HG02623 (cell line): ENCODE data around the gene SLC36A3.
"Not testable (repeated sequence)": the region's sequence is repeated elsewhere in the genome, so short reads cannot be mapped to it uniquely, and the experiment has no call there.

Source experiments
- ATAC-seq: cut with Tn5 transposase; IDR thresholded peaks from one replicate; pipeline ENCODE4 v1.9.1; 2021; ENCODE audit warnings: moderate library complexity; ENCODE audit not compliant: unreplicated experiment

SLC36A3 gene

DNA sequence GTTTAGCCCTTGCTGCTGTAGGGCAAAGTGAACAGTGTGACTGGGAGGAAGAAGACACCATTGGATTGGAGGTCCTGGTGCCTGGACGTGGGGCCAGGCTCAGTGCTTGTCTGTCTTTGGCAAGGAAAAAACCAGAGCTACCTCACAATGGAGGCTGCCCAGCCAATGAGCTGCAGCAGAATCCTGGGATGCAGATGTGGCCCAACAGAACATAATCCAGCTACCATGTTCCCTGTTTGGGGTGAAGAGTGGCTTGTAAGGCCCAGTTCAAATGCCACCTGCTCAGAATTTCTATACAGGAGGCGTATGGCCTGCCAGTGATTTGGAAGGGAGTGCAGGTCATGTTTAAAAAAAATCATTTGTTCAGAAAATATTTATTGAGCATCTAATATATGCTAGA lies at the start of gene SLC36A3:
TSS of gene SLC36A3 (minus strand) at position 101 of the 400 bp plus-strand sequence. CDS start 412 bp downstream, outside the sequence.
- no peak for ATAC-seq

DNA sequence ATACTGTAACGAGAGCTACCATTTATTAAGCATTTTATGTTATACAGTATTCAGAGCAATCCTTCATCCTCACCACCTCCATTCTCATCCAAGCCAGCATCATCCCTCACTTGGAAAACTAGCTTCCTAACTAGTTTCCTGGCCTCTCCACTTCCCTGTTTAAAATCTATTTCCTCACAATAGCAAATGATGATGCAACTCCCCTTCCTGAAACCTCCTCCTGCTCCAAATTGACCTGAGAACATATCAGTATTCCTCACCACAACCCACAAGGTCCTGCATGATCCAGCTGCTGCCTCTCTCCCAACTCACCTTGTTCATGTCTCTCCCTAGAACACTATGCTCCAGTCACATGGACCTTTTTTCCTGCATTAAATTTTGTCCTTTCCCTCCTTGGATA lies 48.1 kb upstream of the SLC36A3 start:
- no peak for ATAC-seq

DNA sequence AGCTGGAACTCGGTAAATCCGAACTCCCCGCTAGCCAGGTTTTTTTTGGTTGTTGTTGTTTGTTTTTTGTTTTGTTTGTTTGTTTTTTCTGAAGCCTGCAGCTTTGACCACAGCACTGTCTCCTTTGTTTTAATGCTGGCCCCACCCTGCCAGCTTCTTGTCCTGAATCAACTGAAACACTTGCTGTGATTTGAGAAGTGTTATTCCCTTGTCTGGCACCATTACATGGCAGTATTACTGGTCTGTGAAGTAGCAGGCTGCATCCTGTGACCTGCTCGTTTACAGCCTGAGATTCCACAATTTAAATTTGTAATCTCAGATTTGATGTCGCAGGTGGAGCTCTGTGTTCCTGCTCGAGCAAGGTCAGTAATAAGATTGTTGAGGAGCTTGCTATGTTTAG lies 45.2 kb upstream of the SLC36A3 start:
- no peak for ATAC-seq

DNA sequence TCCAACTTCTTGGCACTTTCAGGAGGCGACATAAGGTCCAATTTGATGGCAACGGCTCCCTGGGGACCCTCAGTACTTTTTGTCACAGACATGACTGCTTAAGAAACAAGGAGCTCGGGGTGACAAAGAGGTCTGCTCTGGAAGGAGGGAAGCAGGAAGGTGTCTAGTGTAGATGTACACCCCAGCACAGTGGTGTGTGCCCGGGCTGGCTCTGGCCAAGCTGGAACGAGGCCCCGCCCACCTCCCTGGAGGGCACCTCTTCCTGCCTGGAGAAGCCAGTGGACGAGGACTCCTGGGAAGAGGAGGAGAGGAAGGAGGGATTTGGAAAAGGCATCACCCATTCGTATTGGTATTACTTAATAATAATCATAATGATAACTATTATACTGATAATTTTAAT lies 43.8 kb upstream of the SLC36A3 start, which contains the start of gene SLC36A2:
TSS of gene SLC36A2 (minus strand) at position 191 of the 400 bp plus-strand sequence. CDS start at position 92, 99 bp downstream.
- ATAC-seq: no peak

DNA sequence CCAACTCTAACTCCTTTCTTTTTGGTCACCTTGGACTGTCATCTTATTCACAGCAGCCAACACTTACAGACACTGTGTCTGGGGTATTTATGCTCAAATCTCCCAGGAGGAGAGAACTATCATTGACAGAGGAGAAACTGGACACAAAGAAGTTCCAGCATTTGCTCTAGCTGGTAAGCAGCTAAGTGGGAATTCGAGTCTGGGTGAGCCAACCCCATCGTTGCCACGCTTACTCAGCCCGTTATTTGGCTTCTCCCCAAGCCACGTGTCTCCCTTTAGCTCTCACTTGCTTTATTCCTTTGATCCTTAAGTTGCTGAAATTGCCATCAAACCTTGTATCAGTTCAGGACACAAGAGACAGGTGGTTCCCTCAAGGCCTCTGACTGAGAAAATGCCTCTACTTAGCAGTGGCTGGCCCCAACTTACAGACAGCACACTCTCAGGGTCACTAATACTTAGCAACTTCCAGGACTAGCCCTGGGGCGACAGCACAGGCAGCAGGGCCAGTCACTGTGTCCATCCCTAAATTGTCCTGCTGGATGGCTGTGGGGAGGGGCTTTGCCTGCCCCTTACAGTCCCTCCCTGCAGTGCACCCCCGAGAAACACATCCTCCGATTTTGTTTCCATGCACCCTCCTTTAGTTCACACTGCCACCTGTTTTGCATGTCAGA lies 42.4 kb upstream of the SLC36A3 start:
- no peak for ATAC-seq

DNA sequence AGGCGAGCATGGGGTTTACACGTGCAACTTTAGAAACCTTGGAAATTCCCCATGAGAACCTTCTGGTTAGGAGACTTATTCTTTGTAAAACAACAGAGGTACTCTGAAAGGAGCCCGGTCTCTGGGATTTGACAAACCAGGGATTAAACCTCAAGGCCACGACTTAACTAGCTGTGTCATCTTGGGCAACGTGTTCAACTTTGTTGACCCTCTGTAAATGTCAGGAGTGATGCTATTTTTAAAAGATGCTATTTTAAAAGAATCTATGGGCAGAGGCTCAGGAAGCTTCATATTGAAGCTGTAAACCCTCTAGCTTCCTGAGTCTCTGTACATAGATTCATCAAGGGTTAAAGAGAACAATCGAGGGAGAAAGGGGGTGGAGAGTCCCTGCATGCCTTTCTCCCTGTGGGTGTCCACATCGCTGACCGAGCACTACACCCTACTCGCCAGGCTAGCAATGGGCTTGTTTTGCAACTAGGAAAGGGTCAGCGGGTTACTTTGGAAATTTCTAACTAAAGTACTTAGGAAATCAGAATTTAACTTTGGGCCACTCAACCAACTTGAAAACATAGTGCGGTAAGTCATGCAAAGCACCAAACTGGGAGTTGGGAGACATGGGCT lies 41.7 kb upstream of the SLC36A3 start:
- ATAC-seq: no peak

DNA sequence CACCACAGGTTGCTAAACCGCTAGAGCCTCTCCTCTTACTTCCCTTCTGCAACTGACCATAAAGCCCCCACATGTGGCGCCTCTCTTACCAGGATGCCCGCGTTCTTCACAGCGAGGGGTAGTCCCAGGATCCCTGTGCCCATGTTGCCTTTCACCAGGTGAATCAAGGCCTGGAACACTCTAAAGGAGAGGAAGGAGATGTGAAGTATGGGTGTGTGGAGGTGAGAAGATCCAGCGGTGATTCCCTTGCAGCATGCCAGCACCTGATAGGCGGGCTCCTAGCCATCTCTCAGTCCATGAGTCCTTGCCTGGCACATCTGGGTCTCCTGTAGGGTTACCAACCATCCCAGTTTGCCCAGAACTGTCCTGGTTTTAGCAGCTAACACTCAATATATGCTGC lies 40.5 kb upstream of the SLC36A3 start:
- ATAC-seq: no peak

DNA sequence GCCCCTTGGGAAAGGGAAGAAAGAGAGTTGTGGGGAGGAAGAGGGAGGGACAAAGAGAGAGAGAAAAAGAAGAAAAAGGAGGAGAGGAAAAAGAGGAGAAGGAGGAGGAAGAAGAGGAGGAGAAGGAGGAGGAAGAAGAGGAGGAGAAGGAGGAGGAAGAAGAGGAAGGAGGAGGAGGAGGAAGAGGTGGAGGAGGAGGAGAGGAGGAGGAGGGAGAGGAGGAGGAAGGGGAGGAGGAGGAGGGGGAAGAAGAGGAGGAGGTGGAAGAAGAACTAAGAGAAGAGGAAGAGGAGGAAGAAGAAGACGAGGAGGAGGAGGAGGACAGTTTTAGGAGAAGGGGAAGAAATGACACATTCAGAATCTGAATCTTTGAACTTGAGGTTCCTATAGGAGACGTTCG lies 36.4 kb upstream of the SLC36A3 start:
- no peak for ATAC-seq

DNA sequence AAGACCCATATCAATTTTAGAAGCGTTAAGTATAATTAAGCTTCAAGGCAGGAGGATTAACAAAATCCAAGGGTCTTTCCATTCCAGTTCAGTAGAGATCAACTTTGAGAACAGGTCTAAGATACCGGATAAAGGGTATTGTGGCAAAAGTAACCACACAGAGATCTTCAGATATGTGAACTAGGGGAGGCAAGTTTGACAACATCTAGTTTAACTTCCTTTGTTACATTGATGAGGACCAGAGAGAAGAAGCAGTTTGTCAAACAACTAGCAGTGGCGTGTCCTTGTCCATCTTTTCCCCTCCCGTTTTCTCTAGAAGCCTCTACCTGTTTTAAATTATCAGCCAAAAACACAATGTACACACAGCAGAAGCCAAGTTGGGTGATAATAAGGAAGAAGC lies 35.2 kb upstream of the SLC36A3 start:
- ATAC-seq: no peak

DNA sequence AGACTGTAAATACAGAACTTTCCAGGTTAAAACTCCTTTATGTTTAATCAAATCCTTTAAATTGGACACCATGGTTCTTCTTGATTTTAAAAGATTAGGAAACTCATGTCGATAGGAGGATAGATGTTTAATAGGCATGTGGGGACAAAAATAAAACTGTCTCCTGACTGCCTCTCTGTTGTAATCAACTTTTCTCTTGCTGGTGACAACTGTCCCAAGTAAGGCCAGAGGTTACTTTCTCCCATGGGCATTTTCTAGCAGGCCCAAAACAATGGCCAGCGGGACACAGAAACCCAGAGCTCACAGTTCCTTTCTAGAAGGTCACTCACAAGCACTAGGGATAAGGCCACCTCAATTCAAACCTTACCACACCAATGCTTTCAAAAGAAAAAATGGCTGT lies 29.3 kb upstream of the SLC36A3 start:
- no peak for ATAC-seq

DNA sequence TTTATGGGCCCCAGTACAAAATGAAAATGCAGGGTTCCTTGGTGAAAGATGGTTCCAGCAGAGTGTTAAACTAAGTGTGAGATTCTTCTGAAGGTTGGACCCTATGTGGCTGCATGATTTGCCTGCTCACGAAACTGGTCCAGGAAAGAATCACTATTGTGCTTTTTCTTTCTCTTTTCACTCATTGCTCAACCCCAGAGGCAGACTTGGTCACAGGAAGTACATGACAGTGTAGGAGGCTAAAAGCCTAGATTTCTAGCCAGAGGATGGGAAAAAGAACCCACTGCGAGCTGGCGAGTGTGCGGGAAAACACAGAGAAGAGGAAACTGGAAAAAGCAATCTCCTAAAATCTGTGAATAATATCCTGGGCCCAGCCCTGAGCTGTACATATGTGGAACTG lies 25.2 kb upstream of the SLC36A3 start:
- ATAC-seq: no peak

DNA sequence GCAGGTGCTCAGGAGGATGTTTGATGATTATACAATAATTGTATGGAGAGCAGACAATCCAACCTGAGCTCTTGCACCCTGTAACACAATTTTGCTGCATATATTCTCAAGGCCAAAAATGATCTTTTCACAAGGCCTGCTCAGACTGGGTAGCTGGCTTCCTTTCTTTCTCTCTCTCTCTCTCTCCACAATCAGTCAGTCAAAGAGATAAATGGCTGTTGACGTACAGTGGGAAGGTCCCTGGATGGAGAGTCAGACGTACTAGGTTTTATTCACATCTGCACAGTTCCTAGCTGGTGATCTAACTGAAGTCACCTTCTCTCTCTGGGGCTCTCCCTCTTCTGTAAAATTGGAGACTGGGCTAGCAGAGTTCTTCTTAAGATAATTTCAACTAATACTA lies 24.0 kb upstream of the SLC36A3 start:
- no peak for ATAC-seq

DNA sequence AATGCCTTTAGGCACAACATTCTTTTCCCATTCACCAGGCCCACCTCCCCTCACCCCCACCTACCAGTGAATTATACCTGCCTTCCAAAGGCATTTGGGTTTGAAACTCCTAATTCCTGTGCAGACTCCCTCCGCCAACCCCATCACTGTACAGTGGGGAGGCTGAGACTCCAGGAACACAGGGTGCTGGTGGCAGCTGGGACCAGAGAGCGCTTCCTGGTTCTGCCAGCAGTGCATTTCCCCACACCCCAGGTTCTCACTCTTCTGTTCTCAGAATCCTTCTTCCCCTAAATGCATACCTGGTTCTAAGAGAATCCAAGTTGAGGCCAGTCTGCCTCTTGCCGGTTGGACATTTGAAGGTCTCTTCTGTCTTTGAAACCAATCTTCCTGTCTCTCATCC lies 22.7 kb upstream of the SLC36A3 start:
- ATAC-seq: no peak

DNA sequence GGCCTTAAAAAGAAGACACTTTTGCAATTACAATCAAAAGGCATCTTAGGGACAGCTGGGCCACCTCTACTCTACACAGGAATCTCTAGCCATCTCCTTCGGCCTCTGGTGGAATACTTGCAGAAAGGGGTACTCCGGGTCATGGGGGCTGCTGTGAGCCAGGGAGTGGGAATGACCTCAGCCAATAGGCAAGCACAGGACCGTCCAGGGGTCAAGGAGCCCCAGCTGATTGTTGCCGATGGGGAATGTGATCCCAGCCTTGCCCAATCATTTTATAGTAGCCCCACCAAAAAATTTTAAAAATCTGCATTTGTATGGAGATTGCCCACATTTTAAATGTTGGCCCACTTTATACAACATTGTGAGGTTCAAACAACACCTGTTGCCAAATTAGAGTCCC lies 16.9 kb upstream of the SLC36A3 start:
- ATAC-seq: no peak

DNA sequence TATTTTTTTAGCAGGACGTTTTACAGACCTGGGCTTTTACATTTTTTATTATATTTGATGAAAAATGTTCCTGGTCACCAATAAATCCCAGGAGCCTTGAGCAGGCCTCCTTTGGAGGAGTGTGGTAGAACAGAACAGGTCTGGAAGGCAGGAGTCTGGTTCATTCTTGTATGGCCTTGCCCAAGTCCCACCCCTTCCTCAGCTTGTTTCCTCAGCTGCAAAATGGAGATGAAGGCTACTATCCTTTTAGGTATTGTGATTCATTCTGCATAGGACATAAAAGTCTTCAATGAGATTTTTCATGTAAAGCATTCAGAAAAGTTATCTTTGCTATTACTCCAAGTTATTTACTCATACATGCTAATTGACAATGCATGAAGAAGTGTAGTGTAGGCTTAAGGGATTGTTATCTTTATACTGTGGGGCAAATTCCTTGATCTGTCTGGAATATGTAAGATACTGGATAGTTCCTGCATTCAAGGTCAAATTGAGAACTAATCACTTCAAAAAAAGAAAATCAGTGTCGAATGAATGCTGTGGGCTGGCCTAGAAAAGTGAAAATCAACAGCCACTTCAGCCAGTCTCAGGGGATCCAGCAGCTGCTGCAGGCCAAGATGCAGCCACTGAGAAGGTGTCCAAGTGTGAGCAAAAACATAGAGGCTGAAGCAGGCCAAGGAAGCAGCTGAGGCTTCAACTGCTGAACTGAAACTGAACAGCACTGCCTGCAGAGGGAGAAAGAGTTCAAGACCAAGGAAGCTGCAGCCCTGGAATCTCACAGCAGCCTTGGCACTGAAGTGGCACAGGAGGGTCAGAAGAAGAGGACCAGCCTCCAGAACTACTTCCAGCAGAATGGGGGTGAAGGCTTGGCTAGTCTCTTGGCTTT lies 15.5 kb upstream of the SLC36A3 start:
- peak; percentile 72 for ATAC-seq

DNA sequence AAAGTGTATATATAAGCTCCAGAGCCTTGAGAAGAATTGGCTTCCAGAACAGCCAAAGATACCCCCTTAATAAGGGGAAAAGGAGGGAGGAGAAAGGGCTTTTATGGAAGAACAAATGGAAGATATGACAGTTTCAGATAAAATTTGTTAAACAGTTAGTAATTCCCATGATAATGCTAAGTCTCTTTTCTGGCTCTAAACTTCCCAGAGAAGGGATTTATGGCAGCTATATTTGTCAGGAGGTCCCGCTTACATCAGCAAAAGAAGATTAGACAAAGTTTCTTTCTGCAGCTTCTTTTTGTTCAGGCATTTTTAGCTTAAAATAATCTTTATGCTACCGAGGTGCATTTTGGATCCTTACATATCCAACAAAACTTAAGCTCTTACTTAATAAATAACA lies 14.3 kb upstream of the SLC36A3 start:
- no peak for ATAC-seq

DNA sequence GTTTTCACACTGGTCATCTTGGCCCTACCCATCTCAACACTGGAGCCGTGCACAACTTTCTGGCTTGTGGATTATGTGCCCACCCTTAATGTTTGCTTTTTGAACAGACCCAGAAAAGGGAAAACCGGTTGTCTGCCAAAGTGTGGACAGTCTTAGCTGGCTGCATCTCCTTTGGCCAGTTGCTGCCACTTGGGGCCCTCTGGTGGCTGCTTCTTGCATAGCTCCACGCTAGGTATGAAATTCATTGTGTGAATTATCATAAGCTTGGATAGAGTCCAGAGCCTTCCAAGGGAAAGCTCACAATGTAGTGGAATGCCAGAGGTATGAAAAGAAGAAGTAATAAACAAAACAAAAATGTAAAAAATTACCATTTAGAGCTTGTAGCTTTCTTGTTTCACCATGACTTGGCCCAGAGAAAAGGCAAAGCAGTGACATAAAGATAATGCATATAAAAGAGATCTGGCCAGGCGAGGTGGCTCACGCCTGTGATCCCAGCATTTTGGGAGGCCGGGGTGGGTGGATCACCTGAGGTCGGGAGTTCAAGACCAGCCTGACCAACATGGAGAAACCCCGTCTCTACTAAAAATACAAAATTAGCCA lies 12.5 kb upstream of the SLC36A3 start:
- peak; percentile 61 for ATAC-seq

DNA sequence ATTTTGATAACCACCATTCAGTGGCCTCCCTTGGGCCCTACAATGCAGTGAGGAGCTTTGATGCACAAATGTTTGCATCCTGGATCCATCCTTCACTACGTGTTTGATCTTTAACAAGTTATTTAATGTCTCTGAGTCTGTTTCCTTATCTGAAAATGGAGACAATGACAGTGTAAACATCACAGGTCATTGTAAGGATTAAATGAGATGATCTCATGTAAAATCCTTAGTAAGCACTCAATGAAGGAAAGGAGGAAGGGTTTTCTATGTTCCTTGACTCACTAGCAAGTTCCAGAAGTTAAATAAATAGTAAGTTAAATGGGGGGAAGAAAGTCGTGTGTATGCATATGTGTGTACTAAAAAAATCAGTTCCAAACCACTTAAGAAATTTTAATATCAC lies 9.8 kb upstream of the SLC36A3 start:
- ATAC-seq: no peak

DNA sequence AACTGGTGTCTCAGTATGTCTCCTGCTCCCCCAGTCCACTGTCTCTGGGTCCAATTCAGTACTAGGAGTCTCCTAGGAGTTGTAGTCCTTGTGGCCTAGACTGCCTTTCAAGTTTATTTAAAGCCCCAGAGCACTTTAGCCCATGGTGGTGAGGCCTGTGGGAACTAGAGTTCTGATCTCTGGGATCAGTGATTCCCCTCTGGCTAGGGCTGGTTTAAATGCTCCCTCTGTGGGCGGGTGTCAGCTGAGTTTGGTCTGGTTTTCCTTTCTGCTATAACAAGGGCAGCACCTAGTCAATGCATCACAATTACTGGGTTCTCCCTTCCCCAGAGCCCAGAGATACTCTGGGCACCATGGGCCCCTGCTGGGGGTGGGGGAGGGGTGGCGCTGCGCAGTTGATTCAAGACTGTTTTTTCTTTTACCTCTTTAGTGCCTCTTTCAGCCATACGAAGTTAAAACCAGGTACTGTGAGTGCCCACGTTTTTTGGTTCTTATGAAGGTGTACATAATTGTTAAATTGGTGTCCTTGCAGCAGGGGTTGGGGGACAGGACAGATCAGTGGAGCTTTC lies 9.3 kb upstream of the SLC36A3 start:
- ATAC-seq: no peak

DNA sequence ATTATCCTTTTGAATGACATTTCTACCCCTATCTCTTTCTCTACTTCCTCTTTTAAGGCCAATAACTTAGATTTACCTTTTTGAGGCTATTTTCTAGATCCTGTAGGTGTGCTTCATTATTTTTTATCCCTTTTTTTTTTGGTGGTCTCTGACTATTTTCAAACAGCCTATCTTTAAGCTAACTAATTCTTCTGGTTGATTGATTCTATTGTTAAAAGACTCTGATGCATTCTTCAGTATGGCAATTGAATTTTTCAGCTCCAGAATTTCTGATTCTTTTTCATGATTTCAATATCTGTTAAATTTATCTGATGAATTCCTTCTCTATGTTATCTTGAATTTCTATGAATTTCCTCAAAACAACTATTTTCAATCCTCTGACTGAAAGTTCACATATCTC lies 7.4 kb upstream of the SLC36A3 start:
- no peak for ATAC-seq

DNA sequence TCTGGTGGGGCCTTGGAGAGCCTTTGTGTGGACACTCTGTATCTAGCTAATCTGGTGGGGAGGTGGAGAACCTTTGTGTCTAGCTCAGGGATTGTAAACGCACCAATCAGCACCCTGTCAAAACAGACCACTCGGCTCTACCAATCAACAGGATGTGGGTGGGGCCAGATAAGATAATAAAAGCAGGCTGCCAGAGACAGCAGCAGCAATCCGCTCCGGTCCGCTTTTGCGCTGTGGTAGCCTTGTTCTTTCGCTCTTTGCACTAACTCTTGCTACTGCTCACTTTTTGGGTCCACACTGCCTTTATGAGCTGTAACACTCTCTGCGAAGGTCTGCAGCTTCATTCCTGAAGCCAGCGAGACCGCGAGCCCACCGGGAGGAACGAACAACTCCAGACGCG lies 6.3 kb upstream of the SLC36A3 start:
- not testable (repeated sequence) for ATAC-seq
